22Rv1 (cell line): ENCODE data around the gene HSD17B7.
"Not testable (repeated sequence)": the region's sequence is repeated elsewhere in the genome, so short reads cannot be mapped to it uniquely, and the experiment has no call there.

Source experiments
- ZFX ChIP-seq: fragments of 450-650 bp; IDR thresholded peaks from 2 replicates; pipeline ENCODE4 v1.6.1; 2017; ENCODE audit warnings: antibody characterized with exemption, borderline replicate concordance
- TF ChIP-seq, protein P1 (sequence below): fragments of 450-650 bp; IDR thresholded peaks from 2 replicates; pipeline ENCODE4 v1.5.1; 2017; ENCODE audit warnings: mild to moderate bottlenecking

DNA sequence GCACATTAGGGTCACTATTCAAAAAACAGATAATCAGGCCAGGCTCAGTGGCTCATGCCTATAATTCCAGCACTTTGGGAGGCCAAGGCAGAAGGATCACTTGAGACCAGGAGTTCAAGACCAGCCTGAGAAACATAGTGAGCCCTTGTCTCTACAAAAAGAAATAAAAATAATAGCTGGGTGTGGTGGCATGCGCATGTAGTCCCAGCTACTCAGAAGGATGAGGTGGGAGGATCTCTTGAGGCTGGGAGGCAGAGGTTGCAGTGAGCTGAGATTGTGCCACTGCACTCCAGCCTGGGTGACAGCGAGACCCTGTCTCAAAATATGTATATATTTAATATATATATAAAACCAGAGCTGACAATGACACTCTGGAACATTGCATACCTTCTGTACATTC lies 21.9 kb downstream of the HSD17B7 start:
- TF ChIP-seq, protein P1, sequence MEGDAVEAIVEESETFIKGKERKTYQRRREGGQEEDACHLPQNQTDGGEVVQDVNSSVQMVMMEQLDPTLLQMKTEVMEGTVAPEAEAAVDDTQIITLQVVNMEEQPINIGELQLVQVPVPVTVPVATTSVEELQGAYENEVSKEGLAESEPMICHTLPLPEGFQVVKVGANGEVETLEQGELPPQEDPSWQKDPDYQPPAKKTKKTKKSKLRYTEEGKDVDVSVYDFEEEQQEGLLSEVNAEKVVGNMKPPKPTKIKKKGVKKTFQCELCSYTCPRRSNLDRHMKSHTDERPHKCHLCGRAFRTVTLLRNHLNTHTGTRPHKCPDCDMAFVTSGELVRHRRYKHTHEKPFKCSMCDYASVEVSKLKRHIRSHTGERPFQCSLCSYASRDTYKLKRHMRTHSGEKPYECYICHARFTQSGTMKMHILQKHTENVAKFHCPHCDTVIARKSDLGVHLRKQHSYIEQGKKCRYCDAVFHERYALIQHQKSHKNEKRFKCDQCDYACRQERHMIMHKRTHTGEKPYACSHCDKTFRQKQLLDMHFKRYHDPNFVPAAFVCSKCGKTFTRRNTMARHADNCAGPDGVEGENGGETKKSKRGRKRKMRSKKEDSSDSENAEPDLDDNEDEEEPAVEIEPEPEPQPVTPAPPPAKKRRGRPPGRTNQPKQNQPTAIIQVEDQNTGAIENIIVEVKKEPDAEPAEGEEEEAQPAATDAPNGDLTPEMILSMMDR, result not testable (repeated sequence)
- TF ChIP-seq ZFX, result not testable (repeated sequence)
